HG03571 (cell line): ENCODE results near the gene WFIKKN2.
"Not testable (repeated sequence)": the region's sequence is repeated elsewhere in the genome, so short reads cannot be mapped to it uniquely, and the experiment has no call there.

Experiments
- ATAC-seq: cut with Tn5 transposase; IDR thresholded peaks from one replicate; pipeline ENCODE4 v1.9.1; 2021; ENCODE audit not compliant: unreplicated experiment

The WFIKKN2 gene

GRCh38 chr17:50871364-50871763, 36.0 kb downstream of the WFIKKN2 start:
- ATAC-seq = no peak

- no peak for ATAC-seq
These were observed 36.5 kb downstream of the WFIKKN2 start for GRCh38 chr17:50871898-50872297.

GRCh38 chr17:50872710-50873424, 37.5 kb downstream of the WFIKKN2 start:
- no peak for ATAC-seq

GRCh38 chr17:50875074-50875473, 39.7 kb downstream of the WFIKKN2 start:
- ATAC-seq = no peak

GRCh38 chr17:50877042-50877441, 41.7 kb downstream of the WFIKKN2 start:
- not testable (repeated sequence) for ATAC-seq

GRCh38 chr17:50877838-50878237, 42.5 kb downstream of the WFIKKN2 start:
- no peak for ATAC-seq

GRCh38 chr17:50879086-50879485, 43.7 kb downstream of the WFIKKN2 start:
- ATAC-seq = no peak

GRCh38 chr17:50881182-50881581, 45.8 kb downstream of the WFIKKN2 start:
- ATAC-seq = no peak

GRCh38 chr17:50882851-50883250, 47.5 kb downstream of the WFIKKN2 start:
- ATAC-seq = no peak

- ATAC-seq = no peak
These were observed 48.6 kb downstream of the WFIKKN2 start for GRCh38 chr17:50883850-50884438.

- ATAC-seq = no peak
These were observed 49.3 kb downstream of the WFIKKN2 start for GRCh38 chr17:50884439-50885311.

GRCh38 chr17:50887705-50888245, 52.4 kb downstream of the WFIKKN2 start:
- ATAC-seq = no peak

- no peak for ATAC-seq
These were observed 54.2 kb downstream of the WFIKKN2 start for GRCh38 chr17:50889528-50890118.

- ATAC-seq = no peak
These were observed 55.5 kb downstream of the WFIKKN2 start for GRCh38 chr17:50890675-50891516.

- no peak for ATAC-seq
These were observed 56.2 kb downstream of the WFIKKN2 start for GRCh38 chr17:50891577-50891989.
